CD4-positive, alpha-beta T cell treated with Interleukin-10 for 1 hour (primary cell): ENCODE results near the gene ZYG11B.
"Not testable (repeated sequence)": the region's sequence is repeated elsewhere in the genome, so short reads cannot be mapped to it uniquely, and the experiment has no call there.

Source experiments
- DNase-seq: peaks from one replicate; pipeline ENCODE4 v3.0.0-alpha.2; 2020

The ZYG11B gene

GRCh38 chr1:52707927-52708655, 18.2 kb upstream of the ZYG11B start:
- DNase-seq, result no peak

- DNase-seq, result no peak
Measured at GRCh38 chr1:52709016-52709415, 17.2 kb upstream of the ZYG11B start.

GRCh38 chr1:52713590-52713989, 12.7 kb upstream of the ZYG11B start:
- DNase-seq, result no peak

- DNase-seq, result not testable (repeated sequence)
Measured at GRCh38 chr1:52715296-52715695, 11.0 kb upstream of the ZYG11B start.

GRCh38 chr1:52723260-52723659, 3.0 kb upstream of the ZYG11B start:
- DNase-seq, result no peak

- no peak for DNase-seq
Measured at GRCh38 chr1:52725903-52726264, 369 bp upstream of the ZYG11B start.

- no peak for DNase-seq
Measured at GRCh38 chr1:52727114-52727586, 897 bp downstream of the ZYG11B start.

GRCh38 chr1:52727956-52728656, 1.9 kb downstream of the ZYG11B start:
- DNase-seq, result no peak

GRCh38 chr1:52733368-52733767, 7.1 kb downstream of the ZYG11B start:
- no peak for DNase-seq

- DNase-seq, result not testable (repeated sequence)
Measured at GRCh38 chr1:52735371-52735770, 9.1 kb downstream of the ZYG11B start.

- no peak for DNase-seq
Measured at GRCh38 chr1:52738148-52738547, 11.9 kb downstream of the ZYG11B start.

GRCh38 chr1:52738893-52739292, 12.6 kb downstream of the ZYG11B start:
- DNase-seq, result no peak

- no peak for DNase-seq
Measured at GRCh38 chr1:52739699-52740467, 13.6 kb downstream of the ZYG11B start.

- DNase-seq, result no peak
Measured at GRCh38 chr1:52741259-52741658, 15.0 kb downstream of the ZYG11B start.

GRCh38 chr1:52746189-52746588, 19.9 kb downstream of the ZYG11B start:
- DNase-seq, result no peak

GRCh38 chr1:52747450-52747849, 21.2 kb downstream of the ZYG11B start:
- no peak for DNase-seq

GRCh38 chr1:52748119-52748518, 21.9 kb downstream of the ZYG11B start:
- peak; percentile 8 for DNase-seq

- DNase-seq, result not testable (repeated sequence)
Measured at GRCh38 chr1:52749496-52749895, 23.2 kb downstream of the ZYG11B start.

GRCh38 chr1:52750139-52750538, 23.9 kb downstream of the ZYG11B start:
- DNase-seq, result not testable (repeated sequence)

GRCh38 chr1:52751589-52752483, 25.6 kb downstream of the ZYG11B start:
- DNase-seq, result no peak

- DNase-seq, result no peak
Measured at GRCh38 chr1:52752484-52752826, 26.2 kb downstream of the ZYG11B start.

- no peak for DNase-seq
Measured at GRCh38 chr1:52753169-52753568, 26.9 kb downstream of the ZYG11B start.

GRCh38 chr1:52756020-52756419, 29.8 kb downstream of the ZYG11B start:
- DNase-seq, result no peak
